DMS114 treated with DMSO at 0.1 percent for 48 hours (cell line): ENCODE data around the gene SLC25A39.
"Not testable (repeated sequence)": the region's sequence is repeated elsewhere in the genome, so short reads cannot be mapped to it uniquely, and the experiment has no call there.

Source experiments
- DNase-seq: peaks from one replicate; lab custom pipeline; 2025; ENCODE audit not compliant: unreplicated experiment; lab: John Stamatoyannopoulos, UW

Gene SLC25A39, protein sequence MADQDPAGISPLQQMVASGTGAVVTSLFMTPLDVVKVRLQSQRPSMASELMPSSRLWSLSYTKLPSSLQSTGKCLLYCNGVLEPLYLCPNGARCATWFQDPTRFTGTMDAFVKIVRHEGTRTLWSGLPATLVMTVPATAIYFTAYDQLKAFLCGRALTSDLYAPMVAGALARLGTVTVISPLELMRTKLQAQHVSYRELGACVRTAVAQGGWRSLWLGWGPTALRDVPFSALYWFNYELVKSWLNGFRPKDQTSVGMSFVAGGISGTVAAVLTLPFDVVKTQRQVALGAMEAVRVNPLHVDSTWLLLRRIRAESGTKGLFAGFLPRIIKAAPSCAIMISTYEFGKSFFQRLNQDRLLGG

DNA sequence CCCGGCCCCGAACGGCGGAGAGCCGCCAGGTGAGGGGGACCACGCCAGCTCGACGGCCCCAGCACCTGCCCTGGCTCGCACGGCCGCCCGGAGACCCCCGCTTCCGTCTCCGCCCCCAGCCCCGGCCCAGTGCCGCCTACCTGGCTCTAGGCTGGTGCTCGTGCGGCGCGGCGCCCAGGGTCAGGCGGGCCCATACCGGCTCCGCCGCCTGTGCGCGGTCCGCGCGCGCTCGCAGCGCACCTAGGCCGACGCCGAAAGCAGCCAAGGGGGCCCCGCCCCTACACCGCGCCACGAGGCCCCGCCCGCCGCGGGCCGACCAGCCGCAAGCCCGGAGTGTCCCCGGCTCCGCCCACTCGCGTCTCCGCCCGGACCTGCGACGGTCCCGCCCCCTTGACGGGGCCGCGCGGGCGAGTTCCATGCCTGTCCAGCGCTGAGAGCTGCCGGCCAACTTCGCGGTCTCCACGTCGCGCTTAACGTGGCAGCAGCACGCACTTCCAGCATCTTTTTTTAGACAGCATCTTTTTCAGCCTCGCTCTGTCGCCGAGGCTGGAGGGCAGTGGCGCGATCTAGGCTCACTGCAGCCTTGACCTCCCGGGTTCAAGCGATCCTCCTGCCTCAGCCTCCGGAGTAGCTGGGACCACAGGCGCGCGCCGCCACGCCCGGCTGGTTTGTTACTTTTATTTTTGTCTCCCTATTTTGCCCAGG lies at the start of gene SLC25A39:
TSS of gene SLC25A39 (minus strand) at position 253 of the 705 bp plus-strand sequence. CDS start 1,261 bp downstream, outside the sequence.
- DNase-seq, result peak; percentile 68

DNA sequence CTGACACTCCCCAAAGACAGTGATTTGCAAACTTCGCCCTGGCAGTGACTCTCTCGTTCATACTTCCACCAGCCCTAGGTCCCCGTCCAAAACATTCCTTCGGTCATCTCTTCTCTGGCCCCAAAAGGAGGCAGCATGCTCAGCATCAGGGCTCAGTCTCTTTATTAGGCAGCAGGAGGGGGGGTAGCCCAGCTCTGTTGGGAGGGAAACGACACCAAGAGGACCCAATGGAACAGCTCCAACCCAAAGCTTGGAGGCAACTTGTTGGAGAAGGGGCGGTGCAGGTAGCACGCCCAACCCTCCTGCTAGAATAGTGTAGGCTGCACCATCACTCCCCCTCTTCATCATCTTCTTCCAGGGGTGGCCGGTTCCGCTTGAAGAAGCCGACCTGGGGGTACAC lies 47.4 kb upstream of the SLC25A39 start:
- no peak for DNase-seq

DNA sequence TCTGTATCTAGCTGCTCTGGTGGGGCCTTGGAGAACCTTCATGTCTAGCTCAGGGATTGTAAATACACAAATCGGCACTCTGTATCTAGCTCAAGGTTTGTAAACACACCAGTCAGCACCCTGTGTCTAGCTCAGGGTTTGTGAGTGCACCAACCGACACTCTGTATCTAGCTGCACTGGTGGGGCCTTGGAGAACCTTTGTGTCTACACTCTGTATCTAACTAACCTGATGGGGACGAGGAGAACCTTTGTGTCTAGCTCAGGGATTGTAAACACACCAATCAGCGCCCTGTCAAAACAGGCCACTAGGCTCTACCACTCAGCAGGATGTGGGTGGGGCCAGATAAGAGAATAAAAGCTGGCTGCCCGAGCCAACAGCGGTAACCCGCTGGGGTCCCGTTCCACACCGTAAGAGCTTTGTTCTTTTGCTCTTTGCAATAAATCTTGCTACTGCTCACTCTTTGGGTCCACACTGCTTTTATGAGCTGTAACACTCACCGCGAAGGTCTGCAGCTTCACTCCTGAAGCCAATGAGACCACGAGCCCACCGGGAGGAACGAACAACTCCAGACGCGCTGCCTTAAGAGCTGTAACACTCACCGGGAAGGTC lies 44.9 kb upstream of the SLC25A39 start:
- not testable (repeated sequence) for DNase-seq

DNA sequence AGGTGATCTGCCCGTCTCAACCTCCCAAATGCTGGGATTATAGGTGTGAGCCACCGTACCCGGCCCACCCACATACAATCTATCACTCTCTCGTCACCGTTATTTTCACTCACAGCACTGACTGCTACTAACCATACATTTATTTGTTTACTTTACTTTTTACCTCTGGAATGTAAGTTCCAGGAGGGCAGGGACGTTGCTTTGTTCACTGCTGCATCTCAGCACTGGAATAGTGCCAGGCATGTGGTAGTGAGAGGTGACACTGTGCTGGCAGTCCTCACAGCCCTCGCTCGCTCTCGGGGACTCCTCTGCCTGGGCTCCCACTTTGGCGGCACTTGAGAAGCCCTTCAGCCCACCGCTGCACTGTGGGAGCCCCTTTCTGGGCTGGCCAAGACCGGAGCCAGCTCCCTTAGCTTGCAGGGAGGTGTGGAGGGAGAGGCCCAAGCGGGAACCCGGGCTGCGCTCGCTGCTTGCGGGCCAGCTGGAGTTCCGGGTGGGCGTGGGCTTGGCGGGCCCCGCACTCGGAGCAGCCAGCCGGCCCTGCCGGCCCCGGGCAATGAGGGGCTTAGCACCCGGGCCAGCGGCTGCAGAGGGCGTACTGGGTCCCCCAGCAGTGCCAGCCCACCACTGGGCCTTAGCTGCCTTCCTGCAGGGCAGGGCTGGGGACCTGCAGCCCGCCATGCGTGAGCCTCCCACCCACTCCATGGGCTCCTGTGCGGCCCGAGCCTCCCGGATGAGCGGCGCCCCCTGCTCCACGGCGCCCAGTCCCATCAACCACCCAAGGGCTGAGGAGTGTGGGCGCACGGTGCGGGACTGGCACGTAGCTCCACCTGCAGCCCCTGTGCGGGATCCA lies 44.0 kb upstream of the SLC25A39 start:
- DNase-seq, result not testable (repeated sequence)

DNA sequence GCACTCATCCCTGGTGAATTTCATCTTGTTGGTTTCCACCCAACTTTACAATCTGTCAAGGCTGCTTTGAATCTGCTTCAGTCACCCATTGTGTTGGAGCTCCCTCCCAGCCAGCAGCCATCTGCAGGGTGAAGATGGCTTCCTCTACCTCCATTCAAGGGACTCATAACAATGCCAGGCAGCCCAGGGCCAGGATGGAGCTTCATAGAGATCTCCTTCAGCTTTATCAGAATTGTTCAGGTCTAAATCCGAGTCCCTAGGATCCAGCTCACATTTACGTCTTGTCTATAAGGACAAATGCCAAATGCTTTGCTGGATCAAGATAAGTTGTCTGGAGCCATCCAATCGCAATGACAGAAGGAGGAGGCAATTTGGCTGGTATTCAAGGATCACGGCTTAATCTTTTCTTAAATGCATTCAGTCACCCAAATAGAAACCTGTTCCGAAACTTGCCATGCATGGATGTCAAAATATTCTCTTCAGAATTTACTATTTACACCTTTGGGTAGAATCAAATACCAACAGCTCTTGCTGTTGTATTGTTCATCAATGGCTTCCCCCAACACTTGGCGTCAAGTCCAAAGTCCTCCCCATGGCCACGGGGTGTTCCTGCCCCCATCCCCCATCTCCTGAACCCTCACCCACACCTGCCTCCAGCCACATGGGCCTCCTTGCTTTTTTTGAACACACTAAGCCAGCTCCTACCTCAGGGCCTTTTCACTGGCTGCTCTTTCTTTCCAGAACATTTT lies 42.8 kb upstream of the SLC25A39 start:
- DNase-seq, result no peak

DNA sequence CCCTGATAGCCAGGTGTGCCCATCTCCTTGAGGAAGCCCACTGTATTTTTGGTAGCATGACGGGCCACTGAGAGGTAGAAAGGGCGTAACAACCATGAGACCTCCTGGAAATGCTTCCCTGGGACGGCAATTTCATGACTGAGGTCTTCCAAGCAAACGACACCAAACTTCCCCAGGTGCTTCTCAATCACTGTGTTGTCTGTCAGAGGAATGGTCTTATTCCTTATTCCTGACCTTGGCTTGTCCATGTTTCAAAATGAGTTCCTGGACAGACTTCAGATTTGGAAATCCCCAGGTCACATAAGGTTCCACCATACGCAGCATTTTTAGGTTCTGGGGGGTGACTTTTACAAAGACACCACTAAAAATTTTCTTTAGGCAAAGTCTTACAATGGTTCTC lies 40.4 kb upstream of the SLC25A39 start:
- not testable (repeated sequence) for DNase-seq

DNA sequence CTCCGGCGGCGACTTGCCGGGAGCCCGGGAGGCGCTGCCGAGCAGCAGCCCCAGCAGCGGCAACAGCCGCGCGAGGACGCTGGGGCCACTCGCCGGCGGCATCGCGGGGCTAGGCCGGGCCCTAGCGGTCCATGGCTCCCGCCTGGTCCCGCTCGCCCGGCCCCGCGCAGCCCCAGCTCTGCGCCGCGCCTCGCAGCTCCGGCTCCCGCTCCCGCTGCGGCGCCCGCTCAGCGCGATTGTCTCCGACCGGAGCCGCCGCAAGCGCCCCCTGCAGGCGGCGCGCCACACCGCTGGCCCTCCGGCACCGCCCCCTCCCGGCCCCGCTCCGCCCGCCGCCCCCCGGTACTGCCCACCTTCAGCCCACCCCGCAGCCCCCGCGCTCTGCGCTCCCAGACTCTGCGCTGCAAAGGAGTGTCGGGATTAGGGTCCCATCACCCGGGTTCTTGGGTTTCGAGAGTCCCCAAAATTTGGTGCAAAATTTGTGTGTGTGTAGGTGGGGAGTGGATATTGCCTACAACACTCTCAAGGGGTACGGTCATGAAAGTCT lies 39.1 kb upstream of the SLC25A39 start, which contains the start of gene FAM171A2:
TSS of gene FAM171A2 (minus strand) at position 241 of the 547 bp plus-strand sequence. CDS start at position 102, 139 bp downstream.
- DNase-seq, result peak; percentile 14

DNA sequence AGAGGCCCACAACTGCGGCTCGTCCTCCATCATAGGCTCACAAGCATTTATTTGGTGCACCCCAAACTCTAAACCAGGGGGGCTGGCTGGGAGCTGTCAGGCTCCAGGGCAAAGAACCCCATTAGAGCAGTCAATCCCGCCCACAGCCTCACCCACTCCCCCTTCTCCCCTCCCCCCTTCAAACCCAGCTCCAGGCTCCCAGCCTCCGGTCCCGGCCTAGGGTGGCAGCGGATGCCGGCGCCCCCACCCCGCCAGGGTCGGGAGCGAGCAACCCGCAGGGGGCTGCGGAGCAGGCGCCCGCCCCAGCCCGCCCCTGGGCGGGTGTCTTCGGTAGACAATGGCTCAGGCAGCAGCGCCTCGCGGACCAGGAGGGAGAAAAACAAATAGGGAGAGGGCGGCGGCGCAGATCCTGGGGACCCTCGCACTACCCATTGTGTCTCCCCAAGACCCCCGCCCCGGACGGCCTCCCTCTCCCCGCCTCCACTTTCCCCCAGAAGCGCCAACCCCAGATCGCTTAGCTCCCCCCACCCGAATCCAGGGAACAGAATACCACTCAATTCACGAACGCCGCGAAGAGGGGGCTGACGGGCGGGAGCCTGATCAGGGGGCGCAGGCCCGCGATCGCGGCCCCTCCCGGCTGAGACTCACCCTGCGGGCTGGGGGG lies 38.5 kb upstream of the SLC25A39 start:
- DNase-seq, result no peak

DNA sequence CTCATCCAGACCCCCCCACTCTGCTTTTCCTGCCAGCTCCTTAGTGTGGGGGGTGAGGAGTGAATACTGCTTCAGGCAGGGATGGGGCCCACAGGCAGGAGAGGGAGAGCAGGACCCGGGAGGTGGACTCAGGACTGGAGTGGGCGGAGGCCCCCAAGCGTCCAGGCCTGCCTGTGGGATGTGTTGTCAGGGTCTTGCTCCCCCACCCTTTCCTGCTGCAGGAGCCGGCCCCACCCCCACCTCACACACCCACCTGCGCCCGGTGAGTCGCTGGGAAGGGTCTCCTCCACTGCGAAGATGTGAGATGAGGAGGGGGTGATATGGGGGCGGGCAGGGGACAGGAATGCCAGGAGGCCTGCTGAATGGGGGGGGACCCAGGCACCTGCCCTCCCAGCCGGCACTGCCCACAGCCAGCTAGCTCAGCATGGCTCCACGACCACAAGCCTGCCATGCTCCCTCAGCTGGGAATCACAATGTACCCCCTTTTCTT lies 37.9 kb upstream of the SLC25A39 start:
- DNase-seq, result no peak

DNA sequence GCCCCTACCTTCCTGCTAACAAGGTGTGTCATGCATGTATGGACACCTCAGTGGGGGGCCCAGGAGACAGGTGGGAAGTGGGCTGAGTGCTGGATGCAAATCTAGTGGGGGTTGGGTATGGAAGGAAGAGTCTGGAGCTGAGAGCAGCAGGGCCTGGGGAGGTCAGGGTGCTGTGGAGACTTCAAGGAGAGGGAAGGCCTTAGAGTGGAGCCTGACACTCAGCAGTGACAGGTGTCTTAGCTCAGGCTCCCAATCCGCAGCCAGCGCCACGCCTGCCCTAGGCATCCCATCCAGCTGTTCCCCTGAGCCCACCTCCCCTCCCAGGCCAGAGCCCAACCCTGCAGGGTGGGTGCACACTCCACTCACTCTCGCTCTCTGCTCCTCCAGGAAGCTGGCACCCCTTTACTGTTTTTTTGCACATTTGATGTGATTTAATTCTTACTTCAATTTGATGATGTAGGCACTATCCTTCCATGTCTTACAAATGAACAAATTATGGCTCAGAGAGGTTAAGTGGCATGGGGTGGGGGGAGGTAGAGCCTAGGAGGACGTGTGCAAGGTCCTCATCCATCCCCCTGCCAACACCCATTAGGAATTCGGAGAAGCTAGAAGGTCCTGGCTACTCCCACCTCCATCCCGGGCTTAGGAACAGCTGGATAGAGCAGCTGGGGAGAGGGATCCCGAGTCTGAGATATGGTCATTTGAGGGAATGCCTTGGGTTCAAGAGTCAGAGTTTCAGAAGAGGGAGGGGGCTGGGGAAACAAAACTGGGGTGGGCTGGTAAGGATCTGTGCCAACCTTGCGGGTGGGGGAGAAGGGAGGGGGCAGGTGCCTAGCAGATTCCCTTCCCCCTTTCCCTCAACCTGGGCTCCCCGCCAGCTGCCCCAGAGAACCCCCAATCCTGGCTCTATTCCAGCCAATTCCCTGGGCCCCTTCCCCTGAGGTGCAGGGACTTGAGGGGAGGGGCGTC lies 37.0 kb upstream of the SLC25A39 start:
- DNase-seq, result no peak

DNA sequence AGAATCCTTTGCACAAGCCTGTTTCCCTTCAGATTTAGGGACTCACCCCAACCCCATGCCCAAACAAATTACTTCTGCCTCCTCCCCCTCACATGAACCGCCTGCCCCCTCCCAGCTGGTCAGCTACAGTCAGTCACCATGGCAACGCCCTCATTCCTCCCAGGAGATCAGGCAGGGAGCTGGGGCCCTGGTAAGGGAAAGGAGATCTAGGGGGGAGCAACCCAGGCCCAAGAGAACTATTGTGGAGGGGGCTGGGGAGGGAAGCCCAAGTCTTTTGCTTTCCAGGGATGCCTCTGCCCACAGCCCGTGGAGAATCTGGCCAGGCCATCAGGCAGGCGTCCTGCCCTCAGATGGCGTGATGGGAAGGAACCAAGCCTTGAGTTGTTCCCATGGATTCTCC lies 36.2 kb upstream of the SLC25A39 start:
- DNase-seq, result no peak

DNA sequence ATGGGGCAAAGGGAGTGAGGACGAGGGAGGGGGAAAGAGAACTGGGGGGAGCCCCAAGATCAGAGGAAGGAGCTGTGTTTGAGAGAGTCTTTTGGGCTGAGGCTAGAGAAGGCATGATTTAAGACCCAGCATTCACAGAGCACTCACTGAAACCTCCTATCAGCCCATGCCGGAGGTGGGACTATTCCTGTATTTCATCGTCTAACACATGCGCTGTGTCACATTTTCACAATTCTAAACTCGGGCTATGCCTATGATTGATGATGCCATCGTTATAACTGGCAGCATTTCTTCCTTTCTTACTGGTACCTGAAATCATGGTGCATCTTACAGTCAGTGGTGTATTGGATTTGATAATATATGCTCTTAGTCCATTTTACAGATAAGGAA lies 35.5 kb upstream of the SLC25A39 start:
- no peak for DNase-seq

DNA sequence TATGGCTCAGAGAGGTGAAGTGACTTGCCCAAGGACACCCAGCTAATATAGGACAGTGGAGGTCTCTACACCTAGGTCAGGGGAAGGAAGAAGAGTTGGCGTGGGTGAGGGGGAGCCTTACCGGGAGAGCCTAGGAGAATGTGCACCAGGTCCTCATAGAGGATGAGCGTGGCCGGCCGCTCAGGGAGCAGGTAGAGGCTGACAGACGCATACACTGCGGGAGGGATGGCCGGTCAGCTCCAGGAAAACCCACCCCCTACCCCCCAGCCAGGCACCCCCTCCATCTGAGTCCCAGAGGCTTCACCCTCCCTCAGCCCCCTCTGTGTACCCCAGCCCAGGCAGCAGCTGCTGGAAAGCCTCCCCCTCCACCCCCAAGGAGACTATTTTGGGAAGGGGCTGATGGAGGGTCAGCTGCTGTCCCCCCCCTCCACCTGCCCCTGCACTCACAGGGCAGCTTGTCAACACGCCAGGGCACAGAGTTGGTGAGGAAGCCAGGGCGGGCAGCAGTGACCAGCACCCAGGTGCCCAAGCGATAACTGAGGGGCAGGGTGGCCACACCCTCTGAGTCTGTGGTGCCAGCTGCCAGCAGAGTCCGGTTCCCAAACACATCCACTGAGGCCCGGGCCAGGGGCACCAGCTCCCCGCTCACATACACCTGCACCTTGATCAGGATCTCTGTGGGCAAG lies 35.0 kb upstream of the SLC25A39 start:
- DNase-seq, result no peak

DNA sequence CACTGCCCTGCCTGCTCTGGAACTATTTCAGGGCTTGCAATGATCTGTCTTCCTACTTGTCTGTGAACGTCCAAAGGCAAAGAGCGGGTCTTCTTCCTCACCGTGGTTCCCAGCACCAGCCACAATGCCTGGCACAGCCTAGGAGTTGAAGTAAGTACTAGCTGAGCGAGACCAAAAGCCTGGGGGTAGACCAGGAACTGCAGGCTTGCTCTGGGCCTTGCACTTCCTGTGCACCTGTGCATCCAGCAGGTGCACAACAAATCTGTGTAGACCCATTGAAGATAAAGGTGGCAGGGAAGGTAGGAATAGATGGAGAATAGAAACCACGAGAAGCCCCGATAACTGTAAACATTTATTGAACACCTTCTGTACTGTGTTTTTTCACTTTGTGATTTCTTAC lies 34.4 kb upstream of the SLC25A39 start:
- DNase-seq, result no peak

DNA sequence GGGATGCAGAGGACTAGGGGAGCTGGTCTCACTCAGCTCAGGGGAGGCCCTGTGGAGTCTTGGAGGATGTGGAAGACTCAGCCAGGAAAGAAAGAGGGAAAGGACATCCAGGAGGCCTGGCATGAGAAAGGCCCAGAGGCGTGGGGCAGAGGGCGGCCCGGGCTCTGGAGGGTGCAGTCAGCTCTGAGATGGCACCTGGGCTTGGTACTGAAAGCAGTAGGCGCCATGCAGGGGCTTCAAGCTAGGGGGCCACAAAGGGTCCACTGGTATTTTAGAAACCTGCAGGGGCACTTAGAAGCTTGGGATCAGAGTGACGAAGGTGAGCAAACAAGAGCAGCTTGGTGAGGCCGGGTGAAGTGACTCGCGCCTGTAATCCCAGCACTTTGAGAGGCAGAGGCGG lies 33.4 kb upstream of the SLC25A39 start:
- no peak for DNase-seq

DNA sequence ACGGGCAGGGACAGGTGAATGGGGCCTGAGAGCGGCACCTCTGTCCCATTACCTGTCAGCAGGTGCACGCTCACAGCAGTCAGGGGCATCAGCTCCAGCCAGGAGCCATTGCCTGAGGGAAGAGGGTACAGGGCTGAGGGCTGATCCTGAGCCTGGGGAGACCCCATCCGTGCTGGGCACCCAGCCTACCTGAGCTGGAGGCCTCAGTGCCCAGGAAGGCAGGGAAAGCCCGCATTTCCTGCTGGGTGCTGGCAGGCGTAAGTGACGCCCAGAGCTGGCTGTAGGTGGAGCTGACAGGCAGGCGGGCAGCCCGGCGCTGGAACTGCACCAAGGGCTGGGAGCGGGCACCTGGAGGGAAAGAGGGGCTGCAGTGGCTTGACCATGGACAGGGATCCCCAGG lies 31.6 kb upstream of the SLC25A39 start:
- DNase-seq, result no peak

DNA sequence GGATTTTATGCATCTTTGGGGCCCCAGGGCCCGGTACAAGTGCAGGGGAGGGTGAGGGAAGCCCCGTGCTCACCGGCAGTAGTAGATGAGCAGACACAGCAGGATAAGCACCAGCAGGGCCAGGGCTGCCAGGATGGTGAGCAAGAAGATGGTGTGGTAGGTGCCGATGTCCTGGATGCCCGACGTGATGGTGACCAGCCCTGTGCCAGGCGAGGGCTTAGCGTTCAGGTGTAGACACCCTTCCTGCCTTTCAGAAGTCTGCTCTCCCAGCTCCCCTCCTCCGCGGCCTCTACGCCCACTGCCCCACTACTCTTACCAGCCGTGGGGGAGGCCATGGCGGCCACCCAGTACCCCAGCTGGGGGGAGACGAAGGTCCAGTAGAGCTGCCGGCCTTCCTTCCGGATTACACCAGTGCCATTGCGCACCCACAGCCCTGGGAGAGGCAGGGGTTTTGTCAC lies 31.0 kb upstream of the SLC25A39 start:
- DNase-seq, result no peak
